Measurements from ENCODE around the gene MXI1.

MXI1 gene

GRCh38 chr10:110259317-110259716 is 51.9 kb downstream of the MXI1 start:
- Histone ChIP-seq H3K4me1 (ENCODE audit: control extremely low read depth in 1 of 4, control insufficient read depth in 4 of 4, insufficient read depth in 4 of 4, low read length in 3 of 4) (peaks cover 0 to 3% (median under 1%) of the 10 kb centered on the region in 4 experiments), H3K36me3 (ENCODE audit: control insufficient read depth in 4 of 4, insufficient read depth in 4 of 4, low read length in 3 of 4) (no peaks in the 10 kb centered on the region), H3K27me3 (replicated peaks in 2 of 5; ENCODE audit: control insufficient read depth in 4 of 5, insufficient read depth in 5 of 5, low read length in 4 of 5) (no peaks in the 10 kb centered on the region), H3K27ac (ENCODE audit: insufficient read depth in 1 of 2, low read depth in 1 of 2, low read length in 2 of 2, poor library complexity in 1 of 2, severe bottlenecking in 2 of 2) (no peak overlapping the region), H3K4me3 (ENCODE audit: control insufficient read depth in 1 of 7, extremely low read depth in 1 of 7, insufficient read depth in 4 of 7, low read depth in 2 of 7, low read length in 6 of 7) (no peak overlapping the region), H3K9me3 (ENCODE audit: control extremely low read depth in 1 of 5, control insufficient read depth in 4 of 5, insufficient read depth in 2 of 5, low read depth in 1 of 5, low read length in 4 of 5) (peaks cover 0 to 2% (median 0%) of the 10 kb centered on the region in 5 experiments)
- ChIA-PET POLR2A (interaction anchor here (0.6 kb wide), 1 partner anchor 116 kb away, joined by 3 read pairs; no protein-coding TSS in a partner anchor), CTCF (interaction anchor here (1.1 to 1.2 kb wide), 2 partner anchors 19 to 52 kb away, joined by 3 read pairs; partner anchors contain the start of gene MXI1)
- DNase-seq: no peak

GRCh38 chr10:110260746-110261477 is 53.5 kb downstream of the MXI1 start:
- H3K27ac ChIP-seq (ENCODE audit: insufficient read depth in 1 of 2, low read depth in 1 of 2, low read length in 2 of 2, poor library complexity in 1 of 2, severe bottlenecking in 2 of 2): no peak overlapping the region
- ChIA-PET CTCF (interaction anchor here (2.0 kb wide), 1 partner anchor 16 kb away, joined by 5 read pairs; no protein-coding TSS in a partner anchor), POLR2A (interaction anchor here (0.7 kb wide), 1 partner anchor 77 kb away, joined by 3 read pairs; no protein-coding TSS in a partner anchor)
- H3K36me3 ChIP-seq (ENCODE audit: control insufficient read depth in 4 of 4, insufficient read depth in 4 of 4, low read length in 3 of 4): no peaks in the 10 kb centered on the region
- no CpG with 5 or more reads among the region's 1 CpG for WGBS (ENCODE audit: insufficient coverage)
- no peak for DNase-seq
- no peaks in the 10 kb centered on the region for H3K9me3 ChIP-seq (ENCODE audit: control extremely low read depth in 1 of 5, control insufficient read depth in 4 of 5, insufficient read depth in 2 of 5, low read depth in 1 of 5, low read length in 4 of 5)
- no peak overlapping the region for H3K4me3 ChIP-seq (ENCODE audit: control insufficient read depth in 1 of 7, extremely low read depth in 1 of 7, insufficient read depth in 4 of 7, low read depth in 2 of 7, low read length in 6 of 7)
- peaks cover 0 to 3% (median 0%) of the 10 kb centered on the region in 4 experiments for H3K4me1 ChIP-seq (ENCODE audit: control extremely low read depth in 1 of 4, control insufficient read depth in 4 of 4, insufficient read depth in 4 of 4, low read length in 3 of 4)
- H3K27me3 ChIP-seq (replicated peaks in 2 of 5; ENCODE audit: control insufficient read depth in 4 of 5, insufficient read depth in 5 of 5, low read length in 4 of 5): no peaks in the 10 kb centered on the region

- H3K27me3 ChIP-seq (replicated peaks in 2 of 5; ENCODE audit: control insufficient read depth in 4 of 5, insufficient read depth in 5 of 5, low read length in 4 of 5): no peaks in the 10 kb centered on the region
- DNase-seq: no peak
- no peaks in the 10 kb centered on the region for H3K36me3 ChIP-seq (ENCODE audit: control insufficient read depth in 4 of 4, insufficient read depth in 4 of 4, low read length in 3 of 4)
- H3K27ac ChIP-seq (ENCODE audit: insufficient read depth in 1 of 2, low read depth in 1 of 2, low read length in 2 of 2, poor library complexity in 1 of 2, severe bottlenecking in 2 of 2): no peak overlapping the region
- H3K4me1 ChIP-seq (ENCODE audit: control extremely low read depth in 1 of 4, control insufficient read depth in 4 of 4, insufficient read depth in 4 of 4, low read length in 3 of 4): peaks cover 0 to 3% (median 0%) of the 10 kb centered on the region in 4 experiments
- CTCF ChIA-PET: interaction anchor here (0.9 to 1.4 kb wide), 5 partner anchors 12 to 110 kb away, joined by 3 to 7 read pairs (median 3); no protein-coding TSS in a partner anchor
- H3K4me3 ChIP-seq (ENCODE audit: control insufficient read depth in 1 of 7, extremely low read depth in 1 of 7, insufficient read depth in 4 of 7, low read depth in 2 of 7, low read length in 6 of 7): no peak overlapping the region
- no CpG with 5 or more reads among the region's 1 CpG for WGBS (ENCODE audit: insufficient coverage)
- POLR2A ChIA-PET: no interaction called here
- H3K9me3 ChIP-seq (ENCODE audit: control extremely low read depth in 1 of 5, control insufficient read depth in 4 of 5, insufficient read depth in 2 of 5, low read depth in 1 of 5, low read length in 4 of 5): no peaks in the 10 kb centered on the region
Observed at GRCh38 chr10:110263164-110263563, 55.8 kb downstream of the MXI1 start.

- ChIA-PET POLR2A (no interaction called here), CTCF (no interaction called here)
- H3K36me3 ChIP-seq (ENCODE audit: control insufficient read depth in 4 of 4, insufficient read depth in 4 of 4, low read length in 3 of 4): no peaks in the 10 kb centered on the region
- no peak overlapping the region for H3K27ac ChIP-seq (ENCODE audit: insufficient read depth in 1 of 2, low read depth in 1 of 2, low read length in 2 of 2, poor library complexity in 1 of 2, severe bottlenecking in 2 of 2)
- 100% methylated on average over 2 of the region's 4 CpGs for WGBS (ENCODE audit: insufficient coverage)
- no peak for DNase-seq
- no peaks in the 10 kb centered on the region for H3K27me3 ChIP-seq (replicated peaks in 2 of 5; ENCODE audit: control insufficient read depth in 4 of 5, insufficient read depth in 5 of 5, low read length in 4 of 5)
- H3K4me1 ChIP-seq (ENCODE audit: control extremely low read depth in 1 of 4, control insufficient read depth in 4 of 4, insufficient read depth in 4 of 4, low read length in 3 of 4): peaks cover 3 to 20% (median 7%) of the 10 kb centered on the region in 4 experiments
- no peaks in the 10 kb centered on the region for H3K9me3 ChIP-seq (ENCODE audit: control extremely low read depth in 1 of 5, control insufficient read depth in 4 of 5, insufficient read depth in 2 of 5, low read depth in 1 of 5, low read length in 4 of 5)
- H3K4me3 ChIP-seq (ENCODE audit: control insufficient read depth in 1 of 7, extremely low read depth in 1 of 7, insufficient read depth in 4 of 7, low read depth in 2 of 7, low read length in 6 of 7): no peak overlapping the region
Observed at GRCh38 chr10:110265573-110266193, 58.3 kb downstream of the MXI1 start.

GRCh38 chr10:110267276-110267675 is 59.9 kb downstream of the MXI1 start:
- no peak for DNase-seq
- Histone ChIP-seq H3K27me3 (replicated peaks in 2 of 5; ENCODE audit: control insufficient read depth in 4 of 5, insufficient read depth in 5 of 5, low read length in 4 of 5) (no peaks in the 10 kb centered on the region), H3K27ac (ENCODE audit: insufficient read depth in 1 of 2, low read depth in 1 of 2, low read length in 2 of 2, poor library complexity in 1 of 2, severe bottlenecking in 2 of 2) (no peak overlapping the region), H3K36me3 (ENCODE audit: control insufficient read depth in 4 of 4, insufficient read depth in 4 of 4, low read length in 3 of 4) (no peaks in the 10 kb centered on the region), H3K9me3 (ENCODE audit: control extremely low read depth in 1 of 5, control insufficient read depth in 4 of 5, insufficient read depth in 2 of 5, low read depth in 1 of 5, low read length in 4 of 5) (no peaks in the 10 kb centered on the region), H3K4me3 (ENCODE audit: control insufficient read depth in 1 of 7, extremely low read depth in 1 of 7, insufficient read depth in 4 of 7, low read depth in 2 of 7, low read length in 6 of 7) (no peak overlapping the region), H3K4me1 (ENCODE audit: control extremely low read depth in 1 of 4, control insufficient read depth in 4 of 4, insufficient read depth in 4 of 4, low read length in 3 of 4) (peaks cover 0 to 20% (median 7%) of the 10 kb centered on the region in 4 experiments)
- ChIA-PET POLR2A (no interaction called here), CTCF (interaction anchor here (1.0 to 1.6 kb wide), 3 partner anchors 9 to 61 kb away, joined by 3 to 4 read pairs (median 3); no protein-coding TSS in a partner anchor)
- WGBS (ENCODE audit: insufficient coverage): no CpG with 5 or more reads among the region's 1 CpG

GRCh38 chr10:110268442-110268841 is 61.0 kb downstream of the MXI1 start:
- ChIA-PET POLR2A (no interaction called here), CTCF (interaction anchor here (1.0 to 2.9 kb wide), 3 partner anchors 11 to 130 kb away, joined by 3 to 20 read pairs (median 7); no protein-coding TSS in a partner anchor)

GRCh38 chr10:110268971-110269370 is 61.6 kb downstream of the MXI1 start:
- peak overlapping the region in 1 of 7 experiments; percentile 72 for H3K4me3 ChIP-seq (ENCODE audit: control insufficient read depth in 1 of 7, extremely low read depth in 1 of 7, insufficient read depth in 4 of 7, low read depth in 2 of 7, low read length in 6 of 7)
- DNase-seq: no peak
- H3K27me3 ChIP-seq (replicated peaks in 2 of 5; ENCODE audit: control insufficient read depth in 4 of 5, insufficient read depth in 5 of 5, low read length in 4 of 5): no peaks in the 10 kb centered on the region
- peak overlapping the region in 1 of 2 experiments; percentile 19 for H3K27ac ChIP-seq (ENCODE audit: insufficient read depth in 1 of 2, low read depth in 1 of 2, low read length in 2 of 2, poor library complexity in 1 of 2, severe bottlenecking in 2 of 2)
- ChIA-PET POLR2A (no interaction called here), CTCF (interaction anchor here (1.0 to 2.9 kb wide), 3 partner anchors 10 to 131 kb away, joined by 4 to 20 read pairs (median 7); no protein-coding TSS in a partner anchor)
- H3K9me3 ChIP-seq (ENCODE audit: control extremely low read depth in 1 of 5, control insufficient read depth in 4 of 5, insufficient read depth in 2 of 5, low read depth in 1 of 5, low read length in 4 of 5): no peaks in the 10 kb centered on the region
- H3K36me3 ChIP-seq (ENCODE audit: control insufficient read depth in 4 of 4, insufficient read depth in 4 of 4, low read length in 3 of 4): no peaks in the 10 kb centered on the region
- peaks cover 4 to 22% (median 8%) of the 10 kb centered on the region in 4 experiments for H3K4me1 ChIP-seq (ENCODE audit: control extremely low read depth in 1 of 4, control insufficient read depth in 4 of 4, insufficient read depth in 4 of 4, low read length in 3 of 4)
- WGBS (ENCODE audit: insufficient coverage): 75% methylated on average over 1 of the region's 2 CpGs

More at GRCh38 chr10:110268442-110268841, 61.0 kb downstream of the MXI1 start:
- H3K4me1 ChIP-seq (ENCODE audit: control extremely low read depth in 1 of 4, control insufficient read depth in 4 of 4, insufficient read depth in 4 of 4, low read length in 3 of 4): peaks cover 2 to 20% (median 7%) of the 10 kb centered on the region in 4 experiments
- DNase-seq: peak in 2 of 3 donors; percentile 26 to 52
- no peak overlapping the region for H3K27ac ChIP-seq (ENCODE audit: insufficient read depth in 1 of 2, low read depth in 1 of 2, low read length in 2 of 2, poor library complexity in 1 of 2, severe bottlenecking in 2 of 2)
- no peaks in the 10 kb centered on the region for H3K9me3 ChIP-seq (ENCODE audit: control extremely low read depth in 1 of 5, control insufficient read depth in 4 of 5, insufficient read depth in 2 of 5, low read depth in 1 of 5, low read length in 4 of 5)
- H3K27me3 ChIP-seq (replicated peaks in 2 of 5; ENCODE audit: control insufficient read depth in 4 of 5, insufficient read depth in 5 of 5, low read length in 4 of 5): no peaks in the 10 kb centered on the region
- H3K4me3 ChIP-seq (ENCODE audit: control insufficient read depth in 1 of 7, extremely low read depth in 1 of 7, insufficient read depth in 4 of 7, low read depth in 2 of 7, low read length in 6 of 7): no peak overlapping the region
- no peaks in the 10 kb centered on the region for H3K36me3 ChIP-seq (ENCODE audit: control insufficient read depth in 4 of 4, insufficient read depth in 4 of 4, low read length in 3 of 4)

Measured in common myeloid progenitor, CD34-positive (primary cell).